Calu3 (cell line): ENCODE results near the gene VRK3. TPM values are rescaled to one million over a fixed set of nuclear protein-coding genes. Genes with fewer than 3 reads are reported as not detected.
"Not testable (repeated sequence)": the region's sequence is repeated elsewhere in the genome, so short reads cannot be mapped to it uniquely, and the experiment has no call there.

Experiments
- BruUV-seq: library from RNA; stranded (reverse); fragments of 400-500 nt; replicated peaks from 2 replicates; lab custom pipeline; 2021; lab: Mats Ljungman, UMichigan
- CTCF ChIA-PET: fragments of 300-600 bp; sonication (Branson Sonifier 250); formaldehyde crosslinking; loops from one replicate; lab custom pipeline; 2022; ENCODE audit warnings: antibody characterized with exemption; lab: Charles Lee
- DNase-seq: peaks from one replicate; pipeline ENCODE4 v3.0.0; 2022
- H3K27ac Mint-ChIP-seq: one replicate; pipeline ENCODE4 v1.8.0; 2022; ENCODE audit warnings: mixed read lengths; ENCODE audit not compliant: unreplicated experiment
- H3K27me3 Mint-ChIP-seq: one replicate; pipeline ENCODE4 v1.8.0; 2022; ENCODE audit warnings: mixed read lengths; ENCODE audit not compliant: unreplicated experiment
- H3K36me3 Mint-ChIP-seq: one replicate; pipeline ENCODE4 v1.8.0; 2022; ENCODE audit warnings: mild to moderate bottlenecking, moderate library complexity, mixed read lengths; ENCODE audit not compliant: insufficient read depth, unreplicated experiment
- H3K4me1 Mint-ChIP-seq: one replicate; pipeline ENCODE4 v1.8.0; 2022; ENCODE audit warnings: mild to moderate bottlenecking, low read depth, mixed read lengths; ENCODE audit not compliant: unreplicated experiment
- H3K4me3 Mint-ChIP-seq: one replicate; pipeline ENCODE4 v1.8.0; 2022; ENCODE audit warnings: mild to moderate bottlenecking, low read depth, moderate library complexity, mixed read lengths; ENCODE audit not compliant: unreplicated experiment
- H3K9me3 Mint-ChIP-seq: one replicate; pipeline ENCODE4 v1.8.0; 2022; ENCODE audit warnings: low read depth, mixed read lengths; ENCODE audit not compliant: unreplicated experiment
- intact Hi-C: fragments of 100-400 bp; cut with micrococcal nuclease; formaldehyde crosslinking; loops from one replicate; pipeline ENCODE4 v1.10.0; 2022; ENCODE audit not compliant: unreplicated experiment
- total RNA-seq: library from RNA; stranded (reverse); gene quantifications from 2 replicates; pipeline ENCODE4 v1.2.3, GENCODE V29; 2022
- TF ChIP-seq, protein P1 (sequence below): fragments of 200-600 bp; IDR thresholded peaks from one replicate; pipeline ENCODE4 v1.8.0; 2022; ENCODE audit warnings: antibody characterized with exemption; ENCODE audit not compliant: unreplicated experiment

Gene VRK3
- total RNA-seq, 1 experiment from 2014 or later = 74.5 TPM

- DNase-seq = no peak
- H3K4me1 Mint-ChIP-seq = peaks cover 14% of the 10 kb centered on the region
- no peak overlapping the region for H3K27ac Mint-ChIP-seq
- no TSS peak for BruUV-seq
- TF ChIP-seq, protein P1, sequence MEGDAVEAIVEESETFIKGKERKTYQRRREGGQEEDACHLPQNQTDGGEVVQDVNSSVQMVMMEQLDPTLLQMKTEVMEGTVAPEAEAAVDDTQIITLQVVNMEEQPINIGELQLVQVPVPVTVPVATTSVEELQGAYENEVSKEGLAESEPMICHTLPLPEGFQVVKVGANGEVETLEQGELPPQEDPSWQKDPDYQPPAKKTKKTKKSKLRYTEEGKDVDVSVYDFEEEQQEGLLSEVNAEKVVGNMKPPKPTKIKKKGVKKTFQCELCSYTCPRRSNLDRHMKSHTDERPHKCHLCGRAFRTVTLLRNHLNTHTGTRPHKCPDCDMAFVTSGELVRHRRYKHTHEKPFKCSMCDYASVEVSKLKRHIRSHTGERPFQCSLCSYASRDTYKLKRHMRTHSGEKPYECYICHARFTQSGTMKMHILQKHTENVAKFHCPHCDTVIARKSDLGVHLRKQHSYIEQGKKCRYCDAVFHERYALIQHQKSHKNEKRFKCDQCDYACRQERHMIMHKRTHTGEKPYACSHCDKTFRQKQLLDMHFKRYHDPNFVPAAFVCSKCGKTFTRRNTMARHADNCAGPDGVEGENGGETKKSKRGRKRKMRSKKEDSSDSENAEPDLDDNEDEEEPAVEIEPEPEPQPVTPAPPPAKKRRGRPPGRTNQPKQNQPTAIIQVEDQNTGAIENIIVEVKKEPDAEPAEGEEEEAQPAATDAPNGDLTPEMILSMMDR = no peak
- H3K27me3 Mint-ChIP-seq = peaks cover 44% of the 10 kb centered on the region
- H3K4me3 Mint-ChIP-seq = no peak overlapping the region
- no peaks in the 10 kb centered on the region for H3K9me3 Mint-ChIP-seq
- intact Hi-C loops = no loop called here
- H3K36me3 Mint-ChIP-seq = peaks cover 4% of the 10 kb centered on the region
- CTCF ChIA-PET = no interaction called here
Observed at GRCh38 chr19:49950590-49950948, 74.6 kb downstream of the VRK3 start.

DNA sequence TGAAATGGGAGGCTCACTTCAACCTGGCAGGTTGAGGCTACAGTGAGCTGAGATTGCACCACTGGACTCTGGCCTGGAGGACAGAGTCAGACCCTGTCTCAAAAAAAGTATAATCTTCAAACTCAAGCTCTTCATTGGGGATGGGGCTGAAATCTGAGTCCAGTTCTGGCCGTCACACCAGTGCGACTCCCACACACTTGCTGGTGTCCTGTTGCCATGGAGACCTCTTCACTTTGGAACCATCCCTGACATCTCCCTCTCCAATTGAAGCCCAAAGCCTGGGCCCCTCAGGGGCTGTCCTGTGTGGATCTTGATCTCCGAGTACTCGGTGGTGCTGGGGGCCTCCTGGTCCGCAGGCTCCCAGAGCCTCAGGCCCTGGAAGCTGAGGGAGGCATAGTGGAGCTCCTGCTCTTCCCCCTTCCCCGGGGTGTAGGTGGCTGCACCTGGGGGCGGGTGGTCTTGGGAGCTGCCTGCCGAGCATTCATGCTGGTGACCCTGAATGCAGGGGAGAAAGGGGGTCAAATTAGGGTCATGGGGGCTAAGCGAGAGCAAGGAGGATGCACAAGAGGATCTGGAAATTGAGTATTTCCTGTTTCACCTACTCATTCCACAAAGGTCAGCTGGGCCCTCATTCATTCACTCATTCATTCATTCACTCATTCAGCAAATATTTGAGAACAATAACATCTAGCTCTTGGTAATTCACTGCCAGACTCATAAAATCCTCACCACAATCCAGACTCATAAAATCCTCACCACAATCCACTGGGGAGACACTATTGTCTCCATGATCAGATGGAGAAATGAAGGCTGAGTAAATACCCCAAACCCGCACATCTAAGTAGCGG lies 75.2 kb downstream of the VRK3 start:
- CTCF ChIA-PET = no interaction called here
- no peak overlapping the region for H3K27ac Mint-ChIP-seq

DNA sequence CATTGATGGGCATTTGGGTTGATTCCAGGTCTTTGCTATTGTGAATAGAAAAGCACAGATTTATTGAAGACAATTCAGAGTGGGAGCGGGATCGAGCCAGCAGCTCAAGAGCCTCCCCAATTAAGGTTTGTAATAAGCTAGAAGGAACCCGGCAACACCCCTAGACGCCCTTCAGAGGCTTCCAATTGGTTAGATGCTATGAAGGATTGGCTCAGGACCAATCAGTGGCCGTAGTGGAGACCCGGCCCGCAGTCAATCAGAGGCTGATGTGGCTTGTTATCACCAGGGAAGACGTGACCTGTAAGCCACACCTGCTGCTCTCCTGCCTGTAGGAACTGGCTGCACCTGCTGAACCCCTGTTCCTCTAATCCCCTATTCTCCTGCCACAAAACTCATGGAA lies 78.8 kb downstream of the VRK3 start:
- Mint-ChIP-seq H3K4me3 (no peak overlapping the region), H3K9me3 (no peaks in the 10 kb centered on the region), H3K27me3 (peaks cover 56% of the 10 kb centered on the region), H3K36me3 (peaks cover 4% of the 10 kb centered on the region), H3K4me1 (peaks cover 9% of the 10 kb centered on the region), H3K27ac (no peak overlapping the region)
- DNase-seq = no peak
- CTCF ChIA-PET = no interaction called here
- TF ChIP-seq, protein P1 = no peak
- intact Hi-C loops = loop anchor here (2.0 kb wide), 1 partner anchor 78 kb away; the partner anchor contains the start of gene VRK3
- no TSS peak for BruUV-seq

More for the DNA sequence above, 75.2 kb downstream of the VRK3 start:
- TF ChIP-seq, protein P1 = no peak
- peaks cover 4% of the 10 kb centered on the region for H3K36me3 Mint-ChIP-seq
- BruUV-seq = no TSS peak
- no peak for DNase-seq
- H3K4me1 Mint-ChIP-seq = peaks cover 14% of the 10 kb centered on the region
- peaks cover 40% of the 10 kb centered on the region for H3K27me3 Mint-ChIP-seq
- H3K4me3 Mint-ChIP-seq = no peak overlapping the region
- intact Hi-C loops = no loop called here
- H3K9me3 Mint-ChIP-seq = no peaks in the 10 kb centered on the region

- intact Hi-C loops, H3K36me3 Mint-ChIP-seq, H3K9me3 Mint-ChIP-seq, CTCF ChIA-PET, BruUV-seq, H3K27ac Mint-ChIP-seq, H3K4me3 Mint-ChIP-seq, DNase-seq: not testable (repeated sequence)
- peaks cover 13% of the 10 kb centered on the region for H3K4me1 Mint-ChIP-seq
- H3K27me3 Mint-ChIP-seq = peaks cover 47% of the 10 kb centered on the region
Observed at GRCh38 chr19:49944567-49944966, 80.6 kb downstream of the VRK3 start.

- Mint-ChIP-seq H3K27me3 (peaks cover 47% of the 10 kb centered on the region), H3K36me3 (peaks cover 5% of the 10 kb centered on the region), H3K4me1 (peaks cover 13% of the 10 kb centered on the region), H3K9me3 (no peaks in the 10 kb centered on the region), H3K27ac (no peak overlapping the region), H3K4me3 (no peak overlapping the region)
- TF ChIP-seq, protein P1 = no peak
- no peak for DNase-seq
- CTCF ChIA-PET = no interaction called here
- no TSS peak for BruUV-seq
- intact Hi-C loops = no loop called here
Observed at GRCh38 chr19:49940482-49940791, 84.7 kb downstream of the VRK3 start.
